Measurements from ENCODE around the gene SUN1.

- TF ChIP-seq CTCF (IDR thresholded peaks at IDR 0.05; ENCODE audit: low read length): no peak
- no peak for TF ChIP-seq EZH2 (optimal IDR thresholded peaks at IDR 0.05; ENCODE audit: low read depth, low read length)
- no peak for TF ChIP-seq EZH2phosphoT487 (IDR thresholded peaks at IDR 0.05; ENCODE audit: low read length)
Measured at GRCh38 chr7:902996-903395, 70.7 kb downstream of the SUN1 start.
